Glutamatergic neuron (in vitro differentiated cells): ENCODE data around the gene GMDS. TPM values are rescaled to one million over a fixed set of nuclear protein-coding genes. Genes with fewer than 3 reads are reported as not detected.

Experiments used
- DNase-seq: peaks from one replicate; pipeline ENCODE4 v3.0.0; 2022
- H3K27ac Mint-ChIP-seq: one replicate; pipeline ENCODE4 v1.8.0; 2020; ENCODE audit warnings: mild to moderate bottlenecking, mixed read lengths, inconsistent platforms; ENCODE audit not compliant: unreplicated experiment
- H3K27me3 Mint-ChIP-seq: one replicate; pipeline ENCODE4 v1.8.0; 2020; ENCODE audit warnings: mild to moderate bottlenecking, moderate library complexity, mixed read lengths, inconsistent platforms; ENCODE audit not compliant: unreplicated experiment
- H3K36me3 Mint-ChIP-seq: one replicate; pipeline ENCODE4 v1.8.0; 2020; ENCODE audit warnings: mild to moderate bottlenecking, mixed read lengths, inconsistent platforms; ENCODE audit not compliant: unreplicated experiment
- H3K4me1 Mint-ChIP-seq: one replicate; pipeline ENCODE4 v1.8.0; 2020; ENCODE audit warnings: mild to moderate bottlenecking, low read depth, mixed read lengths, inconsistent platforms; ENCODE audit not compliant: unreplicated experiment
- H3K4me3 Mint-ChIP-seq: one replicate; pipeline ENCODE4 v1.8.0; 2020; ENCODE audit warnings: mild to moderate bottlenecking, mixed read lengths, inconsistent platforms; ENCODE audit not compliant: unreplicated experiment
- H3K9me3 Mint-ChIP-seq: one replicate; pipeline ENCODE4 v1.8.0; 2020; ENCODE audit warnings: mild to moderate bottlenecking, moderate library complexity, mixed read lengths, inconsistent platforms; ENCODE audit not compliant: unreplicated experiment
- CTCF ChIP-seq: fragments of 200-600 bp; sonication (generic); IDR thresholded peaks from one replicate; pipeline ENCODE4 v1.5.0; 2021; ENCODE audit not compliant: partially characterized antibody, unreplicated experiment
- total RNA-seq: library from RNA; stranded (reverse); fragmentation: NEBNext Ultra II Directional; extraction: Animal tissue kit (Norgen Biotek cat#: 25700); gene quantifications from one replicate; pipeline ENCODE4 v1.2.1, GENCODE V29; 2021; ENCODE audit not compliant: unreplicated experiment

The GMDS gene
- total RNA-seq, 1 donor from 2014 or later: 8.9 TPM

- Mint-ChIP-seq H3K27ac (no peak overlapping the region), H3K27me3 (no peaks in the 10 kb centered on the region), H3K4me3 (no peak overlapping the region), H3K36me3 (no peaks in the 10 kb centered on the region), H3K4me1 (peaks cover 14% of the 10 kb centered on the region), H3K9me3 (no peaks in the 10 kb centered on the region)
- DNase-seq: no peak
- no peak for TF ChIP-seq CTCF
Observed at GRCh38 chr6:1716396-1716795, 529.0 kb downstream of the GMDS start.

GRCh38 chr6:1715336-1715735 lies 530.1 kb downstream of the GMDS start:
- no peak for TF ChIP-seq CTCF
- Mint-ChIP-seq H3K27ac (no peak overlapping the region), H3K9me3 (no peaks in the 10 kb centered on the region), H3K27me3 (no peaks in the 10 kb centered on the region), H3K36me3 (no peaks in the 10 kb centered on the region), H3K4me3 (no peak overlapping the region), H3K4me1 (peaks cover 9% of the 10 kb centered on the region)
- DNase-seq: no peak

- Mint-ChIP-seq H3K9me3 (no peaks in the 10 kb centered on the region), H3K4me1 (peaks cover 9% of the 10 kb centered on the region), H3K4me3 (no peak overlapping the region), H3K27ac (no peak overlapping the region), H3K27me3 (no peaks in the 10 kb centered on the region), H3K36me3 (no peaks in the 10 kb centered on the region)
- TF ChIP-seq CTCF: no peak
- DNase-seq: no peak
Observed at GRCh38 chr6:1714654-1715053, 530.8 kb downstream of the GMDS start.

GRCh38 chr6:1713016-1713600 lies 532.3 kb downstream of the GMDS start:
- TF ChIP-seq CTCF: no peak
- Mint-ChIP-seq H3K36me3 (no peaks in the 10 kb centered on the region), H3K9me3 (no peaks in the 10 kb centered on the region), H3K27me3 (no peaks in the 10 kb centered on the region), H3K4me3 (no peak overlapping the region), H3K27ac (no peak overlapping the region), H3K4me1 (peaks cover 9% of the 10 kb centered on the region)
- no peak for DNase-seq

GRCh38 chr6:1712451-1712850 lies 533.0 kb downstream of the GMDS start:
- H3K27me3 Mint-ChIP-seq: no peaks in the 10 kb centered on the region

More at GRCh38 chr6:1712451-1712850, 533.0 kb downstream of the GMDS start:
- H3K27ac Mint-ChIP-seq: no peak overlapping the region
- no peak for TF ChIP-seq CTCF
- no peaks in the 10 kb centered on the region for H3K9me3 Mint-ChIP-seq
- H3K4me1 Mint-ChIP-seq: peaks cover 11% of the 10 kb centered on the region
- DNase-seq: no peak
- H3K4me3 Mint-ChIP-seq: no peak overlapping the region
- H3K36me3 Mint-ChIP-seq: no peaks in the 10 kb centered on the region
